Stimulated activated CD4-positive, alpha-beta T cell treated with anti-CD3 and anti-CD28 coated beads, Interleukin-4, amount 100 ng/mL, for 1 hour (primary cell): ENCODE measurements around the gene CHRNA10.

Experiments
- DNase-seq: peaks from one replicate; pipeline ENCODE4 v3.0.0-alpha.2; 2020

Gene CHRNA10

GRCh38 chr11:3627291-3627690 is 43.9 kb downstream of the CHRNA10 start:
- DNase-seq = no peak

GRCh38 chr11:3626250-3626960 is 44.8 kb downstream of the CHRNA10 start:
- DNase-seq = no peak

- DNase-seq = no peak
Measured at GRCh38 chr11:3623767-3624458, 47.3 kb downstream of the CHRNA10 start.

GRCh38 chr11:3623121-3623520 is 48.1 kb downstream of the CHRNA10 start:
- no peak for DNase-seq

- DNase-seq = no peak
Measured at GRCh38 chr11:3622521-3622920, 48.7 kb downstream of the CHRNA10 start.

GRCh38 chr11:3617990-3618389 is 53.2 kb downstream of the CHRNA10 start:
- no peak for DNase-seq

- DNase-seq = no peak
Measured at GRCh38 chr11:3616721-3617460, 54.3 kb downstream of the CHRNA10 start.

GRCh38 chr11:3615998-3616397 is 55.2 kb downstream of the CHRNA10 start:
- DNase-seq = no peak
